AG04450 (cell line): ENCODE measurements around the gene FAM53B. TPM values are rescaled to one million over a fixed set of nuclear protein-coding genes. Genes with fewer than 3 reads are reported as not detected.
"Not testable (repeated sequence)": the region's sequence is repeated elsewhere in the genome, so short reads cannot be mapped to it uniquely, and the experiment has no call there.

ENCODE experiments used
- CTCF ChIA-PET: fragments of 300-600, 350-600 bp; formaldehyde crosslinking; extraction: SDS; loops from one replicate; lab custom pipeline; 2022; ENCODE audit warnings: antibody characterized with exemption, inconsistent platforms; lab: Charles Lee
- POLR2A ChIA-PET: fragments of 350-600 bp; formaldehyde crosslinking; extraction: SDS; loops from one replicate; lab custom pipeline; 2021; ENCODE audit warnings: antibody characterized with exemption, inconsistent platforms; lab: Yijun Ruan, JAX
- DNase-seq: peaks from one replicate; pipeline ENCODE4 v3.0.0-alpha.2; 2011; ENCODE audit warnings: low read depth, low spot score
- H3K27ac ChIP-seq: one replicate; pipeline ENCODE4 v1.5.1; 2012; ENCODE audit warnings: low read depth, low read length, control low read depth
- H3K27me3 ChIP-seq: one replicate; pipeline ENCODE4 v1.6.0; 2012; ENCODE audit warnings: low read length; ENCODE audit not compliant: control insufficient read depth, insufficient read depth
- H3K4me3 ChIP-seq: 2 replicates; pipeline ENCODE4 v1.5.1; 2011; ENCODE audit warnings: mild to moderate bottlenecking, low read depth, low read length, control low read depth
- H3K9me3 ChIP-seq: 2 replicates; pipeline ENCODE4 v1.5.1; 2012; ENCODE audit warnings: low read length; ENCODE audit not compliant: control insufficient read depth, insufficient read depth
- CTCF ChIP-seq: IDR thresholded peaks from 2 replicates; pipeline ENCODE4 v1.5.1; 2011; ENCODE audit warnings: low read depth, low read length, control low read depth, inconsistent platforms
- polyA plus RNA-seq: library from polyadenylated mRNA; depleted of rRNA; stranded (reverse); fragments of >200 nt; gene quantifications from 2 replicates; pipeline ENCODE4 v1.2.3, GENCODE V29; 2011

FAM53B gene
- polyA plus RNA-seq, 1 experiment = 4.1 TPM

- no peak for TF ChIP-seq CTCF
Observed at GRCh38 chr10:124746992-124747391, 2.8 kb upstream of the FAM53B start.

GRCh38 chr10:124746447-124746846 is 2.3 kb upstream of the FAM53B start:
- not testable (repeated sequence) for H3K27ac ChIP-seq, DNase-seq, H3K9me3 ChIP-seq, H3K27me3 ChIP-seq, H3K4me3 ChIP-seq
- POLR2A ChIA-PET = interaction anchor here (1.3 kb wide), 1 partner anchor 45 kb away, joined by 4 read pairs; the partner anchor contains the start of gene EEF1AKMT2
- CTCF ChIA-PET = interaction anchor here (0.8 to 4.8 kb wide), 6 partner anchors 9 to 302 kb away, joined by 3 to 46 read pairs (median 8); no protein-coding TSS in a partner anchor

More at GRCh38 chr10:124746992-124747391, 2.8 kb upstream of the FAM53B start:
- ChIA-PET POLR2A (no interaction called here), CTCF (interaction anchor here (1.1 to 4.8 kb wide), 3 partner anchors 208 to 301 kb away, joined by 3 to 46 read pairs (median 39); no protein-coding TSS in a partner anchor)
- no peak overlapping the region for H3K27ac ChIP-seq
- H3K27me3 ChIP-seq = no peaks in the 10 kb centered on the region
- DNase-seq = no peak
- H3K9me3 ChIP-seq = no peaks in the 10 kb centered on the region
- H3K4me3 ChIP-seq = no peak overlapping the region

GRCh38 chr10:124745673-124746072 is 1.5 kb upstream of the FAM53B start:
- POLR2A ChIA-PET = interaction anchor here (1.3 kb wide), 1 partner anchor 46 kb away, joined by 4 read pairs; the partner anchor contains the start of gene EEF1AKMT2
- CTCF ChIA-PET = interaction anchor here (0.6 to 4.8 kb wide), 15 partner anchors 9 to 342 kb away, joined by 3 to 46 read pairs (median 4); partner anchors contain the start of gene LHPP
- H3K9me3 ChIP-seq = no peaks in the 10 kb centered on the region
- H3K27ac ChIP-seq = no peak overlapping the region
- no peak overlapping the region for H3K4me3 ChIP-seq
- no peaks in the 10 kb centered on the region for H3K27me3 ChIP-seq
- DNase-seq = no peak
- peak; percentile 44 for TF ChIP-seq CTCF

GRCh38 chr10:124745252-124745651 is 1.1 kb upstream of the FAM53B start:
- Histone ChIP-seq H3K9me3 (no peaks in the 10 kb centered on the region), H3K4me3 (no peak overlapping the region), H3K27me3 (no peaks in the 10 kb centered on the region), H3K27ac (no peak overlapping the region)
- no peak for DNase-seq
- POLR2A ChIA-PET = interaction anchor here (1.3 kb wide), 1 partner anchor 46 kb away, joined by 4 read pairs; the partner anchor contains the start of gene EEF1AKMT2
- CTCF ChIA-PET = interaction anchor here (0.6 to 4.8 kb wide), 14 partner anchors 10 to 342 kb away, joined by 3 to 46 read pairs (median 4); partner anchors contain the start of gene LHPP
- no peak for TF ChIP-seq CTCF

GRCh38 chr10:124743191-124744101 is 732 bp downstream of the FAM53B start:
- ChIA-PET CTCF (interaction anchor here (1.0 to 4.9 kb wide), 6 partner anchors 12 to 220 kb away, joined by 3 to 101 read pairs (median 27); no protein-coding TSS in a partner anchor), POLR2A (interaction anchor here (0.6 kb wide), 1 partner anchor 72 kb away, joined by 3 read pairs; no protein-coding TSS in a partner anchor)
- peak overlapping the region; percentile 67 for H3K4me3 ChIP-seq
- no peak for DNase-seq
- H3K27me3 ChIP-seq = no peaks in the 10 kb centered on the region
- no peak overlapping the region for H3K27ac ChIP-seq
- no peaks in the 10 kb centered on the region for H3K9me3 ChIP-seq
- no peak for TF ChIP-seq CTCF
